Colonic mucosa (tissue), 4 donors: Measurements from ENCODE around the gene SERINC5. TPM values are rescaled to one million over a fixed set of nuclear protein-coding genes. Genes with fewer than 3 reads are reported as not detected.

Experiments used
- DNase-seq: peaks from one replicate; pipeline ENCODE4 v3.0.0-alpha.2; 2020
- H3K27ac ChIP-seq: fragments of 200-600 bp; one replicate; pipeline ENCODE4 v1.8.0; 2021
- H3K27me3 ChIP-seq: fragments of 200-600 bp; one replicate; pipeline ENCODE4 v1.8.0; 2021
- H3K36me3 ChIP-seq: fragments of 200-600 bp; one replicate; pipeline ENCODE4 v1.8.0; 2021
- H3K4me1 ChIP-seq: fragments of 200-600 bp; one replicate; pipeline ENCODE4 v1.8.0; 2021; ENCODE audit warnings: mild to moderate bottlenecking
- H3K4me3 ChIP-seq: fragments of 200-600 bp; one replicate; pipeline ENCODE4 v1.8.0; 2021
- H3K9ac ChIP-seq, 2 donors: one replicate each; pipeline ENCODE4 v1.7.0; 2013; ENCODE audit warnings: control low read depth in 2 of 2, low read depth in 2 of 2, low read length in 2 of 2
- H3K9me3 ChIP-seq: fragments of 200-600 bp; one replicate; pipeline ENCODE4 v1.8.0; 2021
- intact Hi-C: fragments of 100-400 bp; cut with DNase I; formaldehyde crosslinking; loops from one replicate; pipeline ENCODE4 v1.14.1; 2022
- total RNA-seq, 2 donors: library from RNA; stranded (reverse); fragmentation: NEBNext Ultra II Directional in 1 of 2; extraction: Animal tissue kit (Norgen Biotek cat#: 25700) in 1 of 2; gene quantifications; one replicate each; pipeline ENCODE4 v1.2.1, GENCODE V29; 2021
- TF ChIP-seq, protein P1 (sequence below): fragments of 200-600 bp; IDR thresholded peaks from one replicate; pipeline ENCODE4 v1.8.0; 2022; ENCODE audit warnings: antibody characterized with exemption, mild to moderate bottlenecking
- donor health status: healthy.
- donor health status: DM: no; HTN: no; CAD: no.
- donor health status: DM: no; HTN: no; CAD: no.

Gene SERINC5
- total RNA-seq, 2 donors from 2014 or later, result 138 to 141 TPM

GRCh38 chr5:80090884-80091166 is 165.0 kb downstream of the SERINC5 start:
- no peaks in the 10 kb centered on the region for H3K4me1 ChIP-seq
- no peaks in the 10 kb centered on the region for H3K36me3 ChIP-seq
- H3K27me3 ChIP-seq, result no peaks in the 10 kb centered on the region
- no peak for DNase-seq
- TF ChIP-seq, protein P1, sequence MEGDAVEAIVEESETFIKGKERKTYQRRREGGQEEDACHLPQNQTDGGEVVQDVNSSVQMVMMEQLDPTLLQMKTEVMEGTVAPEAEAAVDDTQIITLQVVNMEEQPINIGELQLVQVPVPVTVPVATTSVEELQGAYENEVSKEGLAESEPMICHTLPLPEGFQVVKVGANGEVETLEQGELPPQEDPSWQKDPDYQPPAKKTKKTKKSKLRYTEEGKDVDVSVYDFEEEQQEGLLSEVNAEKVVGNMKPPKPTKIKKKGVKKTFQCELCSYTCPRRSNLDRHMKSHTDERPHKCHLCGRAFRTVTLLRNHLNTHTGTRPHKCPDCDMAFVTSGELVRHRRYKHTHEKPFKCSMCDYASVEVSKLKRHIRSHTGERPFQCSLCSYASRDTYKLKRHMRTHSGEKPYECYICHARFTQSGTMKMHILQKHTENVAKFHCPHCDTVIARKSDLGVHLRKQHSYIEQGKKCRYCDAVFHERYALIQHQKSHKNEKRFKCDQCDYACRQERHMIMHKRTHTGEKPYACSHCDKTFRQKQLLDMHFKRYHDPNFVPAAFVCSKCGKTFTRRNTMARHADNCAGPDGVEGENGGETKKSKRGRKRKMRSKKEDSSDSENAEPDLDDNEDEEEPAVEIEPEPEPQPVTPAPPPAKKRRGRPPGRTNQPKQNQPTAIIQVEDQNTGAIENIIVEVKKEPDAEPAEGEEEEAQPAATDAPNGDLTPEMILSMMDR, result no peak
- H3K9ac ChIP-seq, result no peak overlapping the region
- H3K4me3 ChIP-seq, result no peak overlapping the region
- no peak overlapping the region for H3K27ac ChIP-seq
- no peaks in the 10 kb centered on the region for H3K9me3 ChIP-seq
- intact Hi-C loops, result loop anchor here (2.0 kb wide), 1 partner anchor 220 kb away; no protein-coding TSS in a partner anchor

GRCh38 chr5:80083101-80083890 is 172.6 kb downstream of the SERINC5 start:
- no peak overlapping the region for H3K27ac ChIP-seq
- no peaks in the 10 kb centered on the region for H3K4me1 ChIP-seq
- H3K9ac ChIP-seq, result peak overlapping the region in 1 of 2 donors; percentile 15
- H3K9me3 ChIP-seq, result no peaks in the 10 kb centered on the region
- H3K27me3 ChIP-seq, result no peaks in the 10 kb centered on the region
- intact Hi-C loops, result no loop called here
- no peaks in the 10 kb centered on the region for H3K36me3 ChIP-seq
- DNase-seq, result peak; percentile 22
- H3K4me3 ChIP-seq, result no peak overlapping the region
- TF ChIP-seq, protein P1, result peak; percentile 58

DNA sequence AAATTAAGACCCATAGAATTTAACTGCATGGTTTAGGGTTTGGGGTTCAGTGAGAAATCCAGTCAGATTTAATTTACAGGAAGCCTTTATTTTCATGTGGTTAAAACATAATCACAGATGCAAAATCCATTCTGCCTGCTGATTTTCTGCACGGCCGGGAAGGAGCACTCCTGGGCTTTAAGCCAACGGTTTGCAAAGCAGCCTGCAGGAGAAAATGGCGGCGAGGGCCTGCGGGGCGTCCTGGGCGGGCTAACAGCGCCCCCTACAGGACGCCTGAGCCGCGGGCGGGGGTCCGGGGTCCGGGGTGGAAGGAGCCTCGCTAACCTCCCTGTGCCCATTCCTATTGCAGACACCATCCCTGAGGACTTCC is 173.1 kb downstream of the SERINC5 start:
- intact Hi-C loops, result no loop called here
- Histone ChIP-seq H3K27ac (no peak overlapping the region), H3K4me3 (no peak overlapping the region), H3K9me3 (no peaks in the 10 kb centered on the region), H3K4me1 (no peaks in the 10 kb centered on the region), H3K9ac (no peak overlapping the region), H3K36me3 (no peaks in the 10 kb centered on the region), H3K27me3 (no peaks in the 10 kb centered on the region)
- TF ChIP-seq, protein P1, result peak; percentile 51
- DNase-seq, result peak; percentile 40

GRCh38 chr5:80082281-80082680 is 173.6 kb downstream of the SERINC5 start:
- DNase-seq, result no peak
- no peak overlapping the region for H3K9ac ChIP-seq
- TF ChIP-seq, protein P1, result no peak
- H3K27me3 ChIP-seq, result no peaks in the 10 kb centered on the region
- H3K27ac ChIP-seq, result no peak overlapping the region
- intact Hi-C loops, result no loop called here
- H3K9me3 ChIP-seq, result no peaks in the 10 kb centered on the region
- H3K4me1 ChIP-seq, result no peaks in the 10 kb centered on the region
- no peaks in the 10 kb centered on the region for H3K36me3 ChIP-seq
- H3K4me3 ChIP-seq, result no peak overlapping the region

DNA sequence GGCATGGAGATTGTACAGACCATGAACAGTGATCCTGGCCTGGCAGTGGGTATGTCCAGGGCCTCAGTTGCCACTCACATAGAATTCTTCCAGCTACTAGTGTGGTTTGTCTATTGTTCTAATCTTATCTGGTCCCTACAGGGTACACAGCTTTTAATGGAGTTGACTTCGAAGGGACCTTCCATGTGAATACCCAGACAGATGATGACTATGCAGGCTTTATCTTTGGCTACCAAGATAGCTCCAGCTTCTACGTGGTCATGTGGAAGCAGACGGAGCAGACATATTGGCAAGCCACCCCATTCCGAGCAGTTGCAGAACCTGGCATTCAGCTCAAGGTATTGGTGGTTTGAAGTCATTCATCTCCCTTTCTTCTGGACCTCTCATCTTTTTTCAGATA is 176.9 kb downstream of the SERINC5 start:
- Histone ChIP-seq H3K4me3 (no peak overlapping the region), H3K36me3 (no peaks in the 10 kb centered on the region), H3K9me3 (no peaks in the 10 kb centered on the region), H3K4me1 (no peaks in the 10 kb centered on the region), H3K27me3 (no peaks in the 10 kb centered on the region), H3K27ac (no peak overlapping the region), H3K9ac (no peak overlapping the region)
- TF ChIP-seq, protein P1, result no peak
- intact Hi-C loops, result loop anchor here (10.0 kb wide), 1 partner anchor 204 kb away; no protein-coding TSS in a partner anchor
- no peak for DNase-seq
